H1 (cell line): ENCODE results near the gene HOXB4. TPM values are rescaled to one million over a fixed set of nuclear protein-coding genes. Genes with fewer than 3 reads are reported as not detected.

ENCODE experiments used
- CTCF ChIA-PET: fragments of 300-600 bp; sonication (Branson Sonifier 250); formaldehyde crosslinking; loops from one replicate; lab custom pipeline; 2021; ENCODE audit not compliant: partially characterized antibody; lab: Charles Lee
- POLR2A ChIA-PET: fragments of 300-600 bp; sonication (Branson Sonifier 250); formaldehyde crosslinking; loops from one replicate; lab custom pipeline; 2021; ENCODE audit warnings: inconsistent platforms; ENCODE audit not compliant: partially characterized antibody; lab: Charles Lee
- DNase-seq, 2 experiments: peaks; one replicate each; pipeline versions ENCODE4 v3.0.0 to v3.0.0-alpha.2; 2010 to 2022; ENCODE audit warnings: low spot score in 2 of 2, low read depth in 1 of 2, mixed read lengths in 1 of 2
- FAIRE-seq: peaks from 2 replicates; lab custom pipeline; 2011; peaks lifted over from hg19 to GRCh38; lab: Jason Lieb, UNC
- H2AFZ ChIP-seq: 2 replicates; pipeline ENCODE4 v1.8.1; 2012; ENCODE audit warnings: low read length, inconsistent platforms
- H2AK5ac ChIP-seq: 2 replicates; pipeline ENCODE4 v1.6.1; 2013; ENCODE audit warnings: low read depth, low read length
- H2BK120ac ChIP-seq: replicated peaks from 2 replicates; pipeline ENCODE3; 2013; ENCODE audit warnings: low read depth, low read length, inconsistent platforms
- H2BK12ac ChIP-seq: 2 replicates; pipeline ENCODE4 v1.6.1; 2013; ENCODE audit warnings: low read depth, low read length
- H2BK15ac ChIP-seq: 2 replicates; pipeline ENCODE4 v1.6.1; 2013; ENCODE audit warnings: low read length
- H2BK20ac ChIP-seq: 2 replicates; pipeline ENCODE4 v1.6.1; 2013; ENCODE audit warnings: low read length
- H2BK5ac ChIP-seq: 2 replicates; pipeline ENCODE4 v1.6.1; 2013; ENCODE audit warnings: low read depth, low read length
- H3K14ac ChIP-seq: 2 replicates; pipeline ENCODE4 v1.6.1; 2013; ENCODE audit warnings: inconsistent platforms; ENCODE audit not compliant: insufficient read length
- H3K18ac ChIP-seq: 2 replicates; pipeline ENCODE4 v1.6.1; 2013; ENCODE audit warnings: low read length; ENCODE audit errors: extremely low read depth
- H3K23ac ChIP-seq: 2 replicates; pipeline ENCODE4 v1.6.1; 2013; ENCODE audit warnings: inconsistent platforms; ENCODE audit not compliant: insufficient read length
- H3K23me2 ChIP-seq: 2 replicates; pipeline ENCODE4 v1.6.1; 2013; ENCODE audit warnings: low read depth, low read length
- H3K27ac ChIP-seq: 2 replicates; pipeline ENCODE4 v1.6.1; 2011; ENCODE audit warnings: low read depth, low read length, inconsistent platforms
- H3K27me3 ChIP-seq, 4 experiments: replicated peaks in 1 of 4; 1 replicate in 1 of 4; 2 replicates in 3 of 4; pipeline versions ENCODE4 v1.6.1 to v1.8.1; 2011 to 2013; ENCODE audit warnings: low read length in 3 of 4, mild to moderate bottlenecking in 3 of 4, inconsistent platforms in 2 of 4, mixed read lengths in 2 of 4, moderate library complexity in 1 of 4; ENCODE audit not compliant: control insufficient read depth in 3 of 4, insufficient read depth in 3 of 4; ENCODE audit errors: extremely low read depth in 1 of 4
- H3K36me3 ChIP-seq, 4 experiments: 2 replicates each; pipeline versions ENCODE4 v1.6.1 to v1.8.1; 2011 to 2013; ENCODE audit warnings: mild to moderate bottlenecking in 4 of 4, low read length in 3 of 4, moderate library complexity in 2 of 4, control low read depth in 1 of 4, inconsistent platforms in 1 of 4; ENCODE audit not compliant: insufficient read depth in 4 of 4, control insufficient read depth in 2 of 4
- H3K4ac ChIP-seq: replicated peaks from 2 replicates; pipeline ENCODE3; 2013; ENCODE audit warnings: low read length, low read depth, mixed read lengths, inconsistent platforms; ENCODE audit not compliant: insufficient read length
- H3K4me1 ChIP-seq, 4 experiments: replicated peaks in 1 of 4; 1 replicate in 1 of 4; 2 replicates in 3 of 4; pipeline versions ENCODE4 v1.6.1 to v1.8.1; 2011 to 2013; ENCODE audit warnings: low read length in 3 of 4, inconsistent platforms in 2 of 4, mixed read lengths in 1 of 4; ENCODE audit not compliant: insufficient read depth in 4 of 4, control insufficient read depth in 3 of 4
- H3K4me2 ChIP-seq, 2 experiments: 2 replicates each; pipeline versions ENCODE4 v1.6.1 to v1.8.1; 2011 to 2013; ENCODE audit warnings: low read depth in 2 of 2, low read length in 2 of 2, control low read depth in 1 of 2, inconsistent platforms in 1 of 2, mild to moderate bottlenecking in 1 of 2; ENCODE audit not compliant: insufficient read depth in 1 of 2
- H3K4me3 ChIP-seq, 4 experiments: fragments of 200-600, 300-600 bp in 1 of 4; sonication (generic), shearing (Covaris generic), sonication (Bioruptor Twin) in 1 of 4; 2 replicates each; pipeline versions ENCODE4 v1.5.1 to v1.8.1; 2011 to 2016; ENCODE audit warnings: low read length in 4 of 4, low read depth in 3 of 4, control low read depth in 2 of 4, inconsistent platforms in 2 of 4, mild to moderate bottlenecking in 2 of 4, mixed read lengths in 1 of 4, moderate library complexity in 1 of 4; ENCODE audit not compliant: insufficient read depth in 2 of 4; ENCODE audit errors: extremely low read depth in 1 of 4
- H3K56ac ChIP-seq: replicated peaks from 2 replicates; pipeline ENCODE3; 2013; ENCODE audit warnings: low read depth, mild to moderate bottlenecking, mixed read lengths, low read length, inconsistent platforms; ENCODE audit not compliant: insufficient read length
- H3K79me1 ChIP-seq: 2 replicates; pipeline ENCODE4 v1.6.1; 2013; ENCODE audit warnings: low read depth, low read length, control low read depth
- H3K79me2 ChIP-seq, 2 experiments: 2 replicates each; pipeline versions ENCODE4 v1.6.1 to v1.8.1; 2012 to 2013; ENCODE audit warnings: low read length in 2 of 2, mild to moderate bottlenecking in 2 of 2, inconsistent platforms in 1 of 2; ENCODE audit not compliant: insufficient read depth in 2 of 2, control insufficient read depth in 1 of 2
- H3K9ac ChIP-seq, 4 experiments: replicated peaks in 1 of 4; 1 replicate in 1 of 4; 2 replicates in 3 of 4; pipeline versions ENCODE4 v1.6.1 to v1.8.1; 2011 to 2013; ENCODE audit warnings: low read depth in 3 of 4, low read length in 3 of 4, control low read depth in 2 of 4, mild to moderate bottlenecking in 2 of 4, moderate library complexity in 2 of 4, inconsistent platforms in 1 of 4; ENCODE audit errors: extremely low read depth in 1 of 4
- H3K9me3 ChIP-seq, 2 experiments: 2 replicates each; pipeline versions ENCODE4 v1.6.1 to v1.8.1; 2012 to 2013; ENCODE audit warnings: mild to moderate bottlenecking in 2 of 2, moderate library complexity in 2 of 2, control low read depth in 1 of 2, inconsistent platforms in 1 of 2, low read depth in 1 of 2, low read length in 1 of 2, mixed read lengths in 1 of 2; ENCODE audit not compliant: insufficient read depth in 2 of 2
- H4K20me1 ChIP-seq, 2 experiments: replicated peaks in 1 of 2; 2 replicates each; pipeline versions ENCODE3 to v1.8.1; 2011 to 2013; ENCODE audit warnings: inconsistent platforms in 2 of 2, low read length in 2 of 2, mild to moderate bottlenecking in 1 of 2; ENCODE audit not compliant: insufficient read depth in 2 of 2, control insufficient read depth in 1 of 2
- H4K5ac ChIP-seq: 2 replicates; pipeline ENCODE4 v1.6.1; 2013; ENCODE audit warnings: low read length, low read depth, mixed read lengths, inconsistent platforms; ENCODE audit not compliant: insufficient read length
- H4K8ac ChIP-seq: 2 replicates; pipeline ENCODE4 v1.8.0; 2013; ENCODE audit warnings: mild to moderate bottlenecking, moderate library complexity, low read length, inconsistent platforms; ENCODE audit not compliant: insufficient read depth; ENCODE audit errors: extremely low read depth
- H4K91ac ChIP-seq: replicated peaks from 2 replicates; pipeline ENCODE3; 2013; ENCODE audit warnings: low read length, mixed read lengths, inconsistent platforms; ENCODE audit not compliant: insufficient read length
- CBX8 ChIP-seq: fragments of 300-800, 300-1000 bp; sonication (generic); IDR thresholded peaks from 2 replicates; pipeline ENCODE4 v1.7.1; 2016; ENCODE audit warnings: low read depth, low read length, borderline replicate concordance
- CHD1 ChIP-seq: IDR thresholded peaks from 2 replicates; pipeline ENCODE4 v1.6.1; 2012; ENCODE audit warnings: low read depth, low read length, improper control_type of control experiment
- CTBP2 ChIP-seq: IDR thresholded peaks from 2 replicates; pipeline ENCODE4 v1.7.0; 2011; ENCODE audit warnings: borderline replicate concordance, mild to moderate bottlenecking, moderate library complexity, mixed read lengths, low read length; ENCODE audit not compliant: insufficient read depth, insufficient read length
- KDM5A ChIP-seq: fragments of 200-600 bp; IDR thresholded peaks from 2 replicates; pipeline ENCODE4 v1.7.1; 2012; ENCODE audit warnings: mild to moderate bottlenecking, low read length, inconsistent platforms, mixed read lengths
- POLR2A ChIP-seq, 2 experiments: IDR thresholded peaks; 1 replicate in 1 of 2; 2 replicates in 1 of 2; pipeline ENCODE4 v1.6.1; 2011; ENCODE audit warnings: low read depth in 2 of 2, low read length in 2 of 2, mild to moderate bottlenecking in 2 of 2; ENCODE audit errors: control extremely low read depth in 1 of 2
- WGBS, 2 experiments: shearing (Covaris generic) in 1 of 2; methylation state at CpG; one replicate each; pipeline versions ENCODE4 v1.1.6 to v1.1.7; 2013 to 2015; ENCODE audit warnings: low lambda C conversion rate in 2 of 2, mixed read lengths in 2 of 2, inconsistent platforms in 1 of 2, low coverage in 1 of 2, missing lambda C conversion rate in 1 of 2; ENCODE audit not compliant: insufficient replicate concordance in 2 of 2, insufficient coverage in 1 of 2, insufficient read length in 1 of 2; ENCODE audit errors: extremely low coverage in 1 of 2, missing lambda C conversion rate in 1 of 2; 5-methylcytosine and 5-hydroxymethylcytosine counted together
- polyA plus RNA-seq, 7 experiments: library from polyadenylated mRNA; depleted of rRNA in 3 of 7; stranded (reverse) in 5 of 7; unstranded in 2 of 7; fragments of >200 nt in 5 of 7; fragments of 200-250 nt in 2 of 7; gene quantifications; 1 replicate in 5 of 7; 2 replicates in 1 of 7; 4 replicates in 1 of 7; pipeline versions ENCODE4 v1.2.1 to v1.2.3, GENCODE V29; 2011 to 2013; ENCODE audit warnings: missing spikeins in 2 of 7, mixed read lengths in 2 of 7
- total RNA-seq: library from RNA; stranded (reverse); fragmentation: NEBNext Ultra II Directional; extraction: Animal tissue kit (Norgen Biotek cat#: 25700); gene quantifications from 2 replicates; pipeline ENCODE4 v1.2.1, GENCODE V29; 2021
- TF ChIP-seq, protein P1 (sequence below): IDR thresholded peaks from 2 replicates; pipeline ENCODE4 v1.6.1; 2012; ENCODE audit warnings: inconsistent platforms

HOXB4 gene
- total and polyA plus RNA-seq, 2 of the 8 experiments (the other 6 are each of a cell fraction or from before 2014, with no cell fraction given): not detected

DNA sequence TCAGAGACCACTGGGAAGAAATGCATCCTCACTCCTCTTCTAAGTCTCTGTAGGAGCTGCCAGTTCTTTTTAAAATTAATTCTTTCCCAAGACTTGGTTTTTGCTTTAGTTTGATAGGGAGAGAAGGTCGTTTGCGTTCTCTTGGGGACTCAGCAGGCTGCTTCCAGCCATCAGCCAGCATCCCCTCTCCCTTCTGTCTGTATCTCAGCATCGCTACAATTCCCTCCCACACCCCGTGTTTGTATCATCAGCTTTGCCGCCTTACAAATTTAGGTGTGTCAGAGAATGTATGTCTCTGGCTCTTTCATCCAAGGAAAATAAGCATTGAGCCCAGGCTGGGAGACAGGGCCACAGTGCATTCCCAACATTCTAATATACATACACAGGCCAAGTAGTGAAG is 21.2 kb upstream of the HOXB4 start:
- Histone ChIP-seq H2AFZ (no peak overlapping the region), H2BK15ac (no peak overlapping the region), H3K4me3 (no peak overlapping the region), H4K5ac (no peak overlapping the region), H3K79me1 (no peaks in the 10 kb centered on the region), H4K8ac (no peak overlapping the region), H3K23ac (no peak overlapping the region), H3K56ac (no peak overlapping the region), H2BK5ac (no peak overlapping the region), H3K23me2 (no peaks in the 10 kb centered on the region; the same call in 1 of the 2 replicates), H4K20me1 (peaks cover 38 to 59% of the 10 kb centered on the region in 2 experiments), H3K27me3 (peaks cover 99 to 100% (median 100%) of the 10 kb centered on the region in 4 experiments), H3K4me2 (no peak overlapping the region), H3K18ac (no peak overlapping the region), H3K36me3 (peaks cover 0 to 3% (median 0%) of the 10 kb centered on the region in 4 experiments; a peak in 1 of 8 replicates), H3K9ac (no peak overlapping the region), H3K14ac (no peak overlapping the region), H3K27ac (no peak overlapping the region), H3K4ac (no peak overlapping the region), H3K4me1 (peaks cover 0 to 8% (median 4%) of the 10 kb centered on the region in 4 experiments; a peak in 4 of 7 replicates), H2BK120ac (no peak overlapping the region), H3K79me2 (no peaks in the 10 kb centered on the region), H2AK5ac (peak overlapping the region; percentile 8; the same call in 1 of the 2 replicates), H2BK20ac (no peak overlapping the region), H3K9me3 (no peaks in the 10 kb centered on the region), H2BK12ac (no peak overlapping the region), H4K91ac (no peak overlapping the region)
- DNase-seq (no peak), FAIRE-seq (no peak)
- POLR2A ChIA-PET: interaction anchor here (1.4 kb wide), 1 partner anchor 12 kb away, joined by 4 read pairs; no protein-coding TSS in a partner anchor
- WGBS, 2 experiments: 30% methylated on average over 5 of the region's 5 CpGs; no CpG with 5 or more reads in 1 of the 2 experiments
- CTCF ChIA-PET: interaction anchor here (1.0 to 2.1 kb wide), 5 partner anchors 11 to 70 kb away, joined by 3 to 8 read pairs (median 5); no protein-coding TSS in a partner anchor
- TF ChIP-seq, protein P1, sequence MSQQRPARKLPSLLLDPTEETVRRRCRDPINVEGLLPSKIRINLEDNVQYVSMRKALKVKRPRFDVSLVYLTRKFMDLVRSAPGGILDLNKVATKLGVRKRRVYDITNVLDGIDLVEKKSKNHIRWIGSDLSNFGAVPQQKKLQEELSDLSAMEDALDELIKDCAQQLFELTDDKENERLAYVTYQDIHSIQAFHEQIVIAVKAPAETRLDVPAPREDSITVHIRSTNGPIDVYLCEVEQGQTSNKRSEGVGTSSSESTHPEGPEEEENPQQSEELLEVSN: no peak
- TF ChIP-seq CTBP2 (no peak), POLR2A (IDR thresholded peaks at IDR 0.05; ENCODE audit: control extremely low read depth in 1 of 2, low read depth in 2 of 2, low read length in 2 of 2) (no peak), CHD1 (no peak), CBX8 (peak; percentile 28; the same call in 1 of the 2 replicates), KDM5A (no peak)
